ENCODE data around the gene BCL2L15.

BCL2L15 gene

GRCh38 chr1:113918243-113918642, 30.9 kb upstream of the BCL2L15 start:
- TF ChIP-seq CTCF (IDR thresholded peaks at IDR 0.05) (no peak), ZFX (IDR thresholded peaks at IDR 0.05; ENCODE audit: borderline replicate concordance) (no peak)
- no peak overlapping the region for H3K27ac ChIP-seq

- no peak overlapping the region for H3K27ac ChIP-seq
- TF ChIP-seq ZFX (IDR thresholded peaks at IDR 0.05; ENCODE audit: borderline replicate concordance): no peak
- TF ChIP-seq CTCF (IDR thresholded peaks at IDR 0.05): no peak
Measured at GRCh38 chr1:113917400-113918082, 30.2 kb upstream of the BCL2L15 start.

GRCh38 chr1:113916974-113917373, 29.6 kb upstream of the BCL2L15 start:
- TF ChIP-seq ZFX (IDR thresholded peaks at IDR 0.05; ENCODE audit: borderline replicate concordance) (no peak), CTCF (IDR thresholded peaks at IDR 0.05) (no peak)
- no peak overlapping the region for H3K27ac ChIP-seq

- H3K27ac ChIP-seq: no peak overlapping the region
- TF ChIP-seq CTCF (IDR thresholded peaks at IDR 0.05): no peak
- TF ChIP-seq ZFX (IDR thresholded peaks at IDR 0.05; ENCODE audit: borderline replicate concordance): no peak
Measured at GRCh38 chr1:113913887-113914664, 26.7 kb upstream of the BCL2L15 start.

GRCh38 chr1:113913312-113913668, 25.9 kb upstream of the BCL2L15 start:
- H3K27ac ChIP-seq: no peak overlapping the region

GRCh38 chr1:113912594-113913311, 25.4 kb upstream of the BCL2L15 start:
- no peak overlapping the region for H3K27ac ChIP-seq
- TF ChIP-seq CTCF (IDR thresholded peaks at IDR 0.05) (no peak), ZFX (IDR thresholded peaks at IDR 0.05; ENCODE audit: borderline replicate concordance) (no peak)

More at GRCh38 chr1:113913312-113913668, 25.9 kb upstream of the BCL2L15 start:
- no peak for TF ChIP-seq ZFX (IDR thresholded peaks at IDR 0.05; ENCODE audit: borderline replicate concordance)
- TF ChIP-seq CTCF (IDR thresholded peaks at IDR 0.05): no peak

Data from 22Rv1 (cell line).